NT2/D1 (cell line): Measurements from ENCODE around the gene TEDC1.
A peak's percentile ranks its signal among the peaks of the same experiment; 100 is the strongest.

Experiments
- DNase-seq: peaks from one replicate; pipeline ENCODE4 v3.0.0-alpha.2; 2011; ENCODE audit warnings: low read depth, low spot score
- H3K27me3 ChIP-seq: 2 replicates; pipeline ENCODE4 v1.6.0; 2011; ENCODE audit warnings: mild to moderate bottlenecking; ENCODE audit not compliant: insufficient read length, insufficient read depth
- H3K36me3 ChIP-seq: 2 replicates; pipeline ENCODE4 v1.6.1; 2011; ENCODE audit warnings: mild to moderate bottlenecking, low read length, mixed read lengths; ENCODE audit not compliant: insufficient read depth, insufficient read length
- H3K4me1 ChIP-seq: 2 replicates; pipeline ENCODE4 v1.5.1; 2011; ENCODE audit not compliant: insufficient read depth, insufficient read length
- H3K4me3 ChIP-seq: 2 replicates; pipeline ENCODE4 v1.5.1; 2011; ENCODE audit warnings: low read depth; ENCODE audit not compliant: insufficient read length
- H3K9ac ChIP-seq: 2 replicates; pipeline ENCODE4 v1.6.0; 2011; ENCODE audit warnings: low read depth; ENCODE audit not compliant: insufficient read length
- H3K9me3 ChIP-seq: 2 replicates; pipeline ENCODE4 v1.5.1; 2011; ENCODE audit warnings: mild to moderate bottlenecking, low read length; ENCODE audit not compliant: insufficient read depth
- SUZ12 ChIP-seq: IDR thresholded peaks from 2 replicates; pipeline ENCODE4 v1.6.1; 2011; ENCODE audit not compliant: insufficient read length, insufficient read depth; ENCODE audit errors: extremely low read depth
- YY1 ChIP-seq: IDR thresholded peaks from 2 replicates; pipeline ENCODE4 v1.6.1; 2011; ENCODE audit not compliant: insufficient read length, insufficient read depth
- ZNF274 ChIP-seq: IDR thresholded peaks from 2 replicates; pipeline ENCODE4 v1.6.1; 2011; ENCODE audit warnings: mild to moderate bottlenecking, low read depth, low read length

The TEDC1 gene

DNA sequence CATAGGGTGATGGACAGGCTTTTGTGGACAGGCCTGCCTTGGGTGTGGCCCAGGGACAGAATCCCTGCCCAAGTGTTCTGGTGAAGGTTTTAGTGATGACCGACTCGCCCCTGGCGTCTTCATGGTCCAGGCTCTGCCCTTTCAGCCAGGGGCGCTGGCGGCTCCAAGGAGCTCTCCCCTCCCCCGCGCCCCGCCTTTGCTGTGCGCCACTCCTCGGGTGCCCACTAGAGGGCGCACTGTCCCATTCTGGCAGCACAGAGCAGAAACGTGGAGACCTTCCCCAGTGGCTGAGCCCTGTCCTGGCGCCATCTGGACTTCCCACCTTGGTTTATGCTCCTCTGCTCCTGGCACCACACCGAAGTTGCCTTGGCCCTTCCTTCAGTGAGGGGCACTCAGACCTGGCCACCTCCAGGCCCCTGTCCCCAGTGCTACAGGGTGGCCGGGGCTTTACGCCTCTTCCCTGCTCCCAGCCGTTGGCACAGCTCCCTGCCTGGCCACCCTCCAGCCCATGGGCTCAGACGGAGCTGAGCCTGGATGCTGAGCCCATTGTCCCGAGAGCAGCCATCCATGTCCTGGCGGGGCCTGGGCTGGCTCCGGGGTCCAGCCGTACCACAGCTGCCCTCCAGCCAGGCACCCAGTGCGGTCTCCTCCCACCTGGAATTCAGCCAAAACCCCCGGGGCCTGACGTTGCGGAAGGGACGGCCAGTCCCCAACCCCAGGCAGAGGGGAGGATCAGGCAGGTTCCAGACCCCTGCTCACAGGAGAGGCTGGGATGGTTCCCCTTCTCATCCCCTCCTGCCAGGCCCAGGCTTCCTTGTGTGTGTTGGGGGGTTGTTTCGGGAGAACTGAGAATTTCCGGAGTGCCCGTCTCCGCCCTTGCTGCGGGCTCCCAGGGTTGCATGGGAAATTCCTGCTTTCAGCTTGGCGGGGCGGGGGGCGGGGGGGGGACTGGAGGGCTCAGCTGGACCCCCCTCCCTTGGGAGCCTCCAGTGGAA is 9.9 kb upstream of the TEDC1 start:
- Histone ChIP-seq H3K9ac (peak overlapping the region; percentile 80), H3K4me1 (peaks cover 40% of the 10 kb centered on the region), H3K27me3 (peaks cover 15% of the 10 kb centered on the region), H3K4me3 (peak overlapping the region; percentile 40), H3K9me3 (no peaks in the 10 kb centered on the region), H3K36me3 (peaks cover 6% of the 10 kb centered on the region)
- TF ChIP-seq ZNF274: no peak
- TF ChIP-seq SUZ12: no peak
- TF ChIP-seq YY1: no peak
- DNase-seq: peak; percentile 77

DNA sequence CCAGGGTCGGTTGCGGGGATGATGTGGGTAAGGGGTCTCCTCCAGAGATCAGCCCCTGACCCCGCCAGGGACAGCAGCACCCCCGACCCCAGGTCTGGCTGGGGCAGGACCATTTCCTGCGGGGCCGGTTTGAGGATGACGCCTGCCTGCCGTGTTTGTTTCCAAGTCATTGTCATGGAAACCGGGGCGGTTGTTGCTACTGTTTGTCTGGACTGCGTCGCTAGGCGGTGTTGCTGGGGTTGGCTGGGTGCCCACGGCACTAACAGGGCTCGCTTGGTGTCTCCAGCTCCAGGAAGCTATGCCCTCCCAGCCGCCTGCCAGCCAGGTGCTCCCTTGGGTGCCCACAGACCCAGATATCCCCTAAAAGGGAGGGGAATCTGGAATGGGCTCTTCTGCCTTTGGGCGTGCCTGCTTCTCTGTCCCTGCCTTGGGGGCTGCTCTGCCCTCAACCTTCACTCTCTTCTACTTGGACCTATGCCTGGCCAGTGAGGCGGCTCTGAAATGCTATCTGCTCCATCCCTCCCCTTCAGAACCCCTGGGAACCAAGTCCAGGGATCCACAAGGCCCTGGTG is 9.1 kb upstream of the TEDC1 start:
- Histone ChIP-seq H3K4me1 (peaks cover 31% of the 10 kb centered on the region), H3K27me3 (peaks cover 20% of the 10 kb centered on the region), H3K36me3 (peaks cover 6% of the 10 kb centered on the region), H3K4me3 (peak overlapping the region; percentile 18), H3K9me3 (no peaks in the 10 kb centered on the region), H3K9ac (peak overlapping the region; percentile 56)
- peak; percentile 78 for DNase-seq
- TF ChIP-seq SUZ12 (no peak), ZNF274 (no peak), YY1 (no peak)

DNA sequence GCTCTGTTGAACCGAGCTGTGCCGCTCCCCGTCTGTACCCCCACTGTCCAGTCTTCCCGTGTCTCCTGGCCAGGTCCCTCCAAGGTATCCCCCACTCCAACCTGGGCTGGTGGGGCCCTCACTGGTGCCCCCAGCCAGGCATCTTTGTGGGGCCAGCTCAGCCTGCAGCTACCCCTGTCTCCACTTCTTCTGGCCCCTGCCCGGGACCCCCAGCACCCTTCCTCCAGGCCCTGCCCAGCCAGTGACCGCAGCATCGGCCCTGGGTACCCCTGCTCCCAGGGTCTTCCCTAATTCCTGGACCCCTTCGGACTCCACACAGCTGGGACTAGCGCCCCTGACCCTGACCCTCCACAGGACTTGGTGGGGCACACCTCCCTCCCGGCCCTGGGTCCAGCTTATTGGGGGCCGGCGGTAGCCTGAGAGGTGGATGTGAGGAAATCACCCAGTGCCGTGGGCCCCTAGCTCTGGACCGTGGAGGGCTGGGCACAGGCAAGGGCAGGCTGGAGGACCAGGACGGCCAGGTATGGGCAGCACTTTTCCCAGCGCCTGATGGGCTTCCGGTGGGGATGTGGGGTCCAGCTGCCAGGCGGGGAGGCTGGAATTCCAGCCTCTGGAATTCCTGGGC is 8.4 kb upstream of the TEDC1 start:
- Histone ChIP-seq H3K36me3 (peaks cover 6% of the 10 kb centered on the region), H3K9me3 (no peaks in the 10 kb centered on the region), H3K4me1 (peaks cover 28% of the 10 kb centered on the region), H3K4me3 (no peak overlapping the region), H3K9ac (peak overlapping the region; percentile 56), H3K27me3 (peaks cover 20% of the 10 kb centered on the region)
- TF ChIP-seq SUZ12: no peak
- TF ChIP-seq ZNF274: no peak
- TF ChIP-seq YY1: no peak
- no peak for DNase-seq

DNA sequence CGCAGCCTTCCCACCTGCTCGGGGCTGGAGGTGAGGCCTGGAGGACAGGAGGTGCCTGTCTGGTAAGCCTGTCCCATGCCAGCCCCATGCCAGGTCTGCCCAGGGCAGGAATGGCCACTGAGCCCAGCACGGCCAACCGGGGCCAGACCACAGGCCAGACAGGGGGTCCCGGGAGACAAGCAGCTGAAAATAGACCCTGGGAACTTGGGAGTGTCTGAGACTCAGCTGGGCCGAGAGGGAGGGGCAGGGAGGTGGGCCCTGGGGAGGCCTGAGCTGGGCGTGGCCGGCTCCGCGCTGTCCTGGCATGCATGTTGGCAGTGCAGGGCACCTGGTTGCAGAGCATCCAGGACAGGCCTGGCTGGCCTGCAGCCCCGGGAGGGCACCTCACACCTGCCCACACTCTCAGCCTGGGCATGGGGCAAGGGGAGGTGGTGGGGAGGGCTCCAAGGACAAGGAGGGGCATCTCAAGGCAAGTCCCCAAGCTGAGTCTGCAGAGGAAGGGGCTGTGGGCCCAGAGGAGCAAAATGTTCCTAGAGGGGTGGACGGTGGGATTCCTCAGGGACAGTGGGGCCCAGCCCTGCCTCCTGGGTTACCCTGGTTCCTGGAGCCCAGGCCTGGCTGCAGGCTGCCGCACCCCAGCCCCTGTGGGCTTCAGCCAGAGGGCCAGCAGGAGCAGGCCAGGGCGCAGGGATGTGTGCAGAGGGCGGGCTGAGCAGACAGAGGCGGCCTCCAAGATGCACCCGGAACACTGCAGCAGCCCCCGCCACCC is 7.6 kb upstream of the TEDC1 start:
- Histone ChIP-seq H3K27me3 (peaks cover 20% of the 10 kb centered on the region), H3K4me3 (no peak overlapping the region), H3K9ac (no peak overlapping the region), H3K9me3 (no peaks in the 10 kb centered on the region), H3K36me3 (peaks cover 8% of the 10 kb centered on the region), H3K4me1 (peaks cover 35% of the 10 kb centered on the region)
- no peak for TF ChIP-seq YY1
- no peak for TF ChIP-seq ZNF274
- no peak for TF ChIP-seq SUZ12
- DNase-seq: no peak

DNA sequence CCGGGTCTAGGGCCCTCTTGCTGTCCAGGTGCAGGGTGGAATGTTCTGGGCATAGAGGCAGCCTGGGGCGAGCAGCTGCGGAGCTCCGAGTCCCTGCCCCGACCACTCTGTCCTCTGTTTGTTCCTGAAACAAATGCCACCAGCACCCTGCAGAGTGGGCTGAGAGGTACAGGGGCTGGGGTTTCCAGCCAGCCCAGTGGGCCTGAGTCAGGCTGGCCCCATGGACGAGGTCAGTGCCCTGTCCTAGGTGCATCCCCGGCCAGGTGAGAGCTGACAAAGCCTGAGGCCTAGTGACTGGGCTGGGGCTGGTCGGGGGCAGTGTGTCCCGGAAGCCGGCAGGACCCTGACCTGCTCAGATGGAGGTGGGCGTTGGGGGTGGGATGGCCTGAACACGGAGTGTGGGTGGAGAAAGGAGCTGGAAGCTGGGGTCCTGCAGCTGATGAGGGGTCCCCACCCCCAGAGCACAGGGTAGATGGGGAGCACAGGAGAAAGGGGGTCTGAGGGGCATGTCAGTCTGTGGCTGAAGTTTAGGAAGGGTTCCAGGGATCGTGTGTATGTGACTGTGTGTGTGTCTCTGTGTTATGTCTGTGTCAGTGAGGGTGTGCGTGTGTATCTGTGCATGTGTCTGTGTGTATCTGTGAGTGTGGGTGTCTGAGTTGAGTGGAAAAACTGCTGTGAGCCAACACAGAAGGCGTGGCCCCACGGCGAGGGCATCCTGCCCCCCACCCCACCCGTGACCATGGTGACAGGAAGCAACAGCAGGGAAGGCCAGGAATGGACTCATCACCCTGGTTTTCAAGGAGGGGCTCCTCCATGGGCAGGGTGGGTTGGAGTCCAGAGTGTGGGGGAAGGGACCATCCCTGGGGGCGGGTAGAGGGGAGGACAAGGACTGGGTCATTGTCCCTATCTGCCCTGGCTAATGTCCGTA is 6.7 kb upstream of the TEDC1 start:
- Histone ChIP-seq H3K36me3 (peaks cover 11% of the 10 kb centered on the region), H3K9ac (no peak overlapping the region), H3K9me3 (no peaks in the 10 kb centered on the region), H3K27me3 (peaks cover 20% of the 10 kb centered on the region), H3K4me3 (no peak overlapping the region), H3K4me1 (peaks cover 40% of the 10 kb centered on the region)
- no peak for DNase-seq
- TF ChIP-seq SUZ12 (no peak), YY1 (no peak), ZNF274 (no peak)

DNA sequence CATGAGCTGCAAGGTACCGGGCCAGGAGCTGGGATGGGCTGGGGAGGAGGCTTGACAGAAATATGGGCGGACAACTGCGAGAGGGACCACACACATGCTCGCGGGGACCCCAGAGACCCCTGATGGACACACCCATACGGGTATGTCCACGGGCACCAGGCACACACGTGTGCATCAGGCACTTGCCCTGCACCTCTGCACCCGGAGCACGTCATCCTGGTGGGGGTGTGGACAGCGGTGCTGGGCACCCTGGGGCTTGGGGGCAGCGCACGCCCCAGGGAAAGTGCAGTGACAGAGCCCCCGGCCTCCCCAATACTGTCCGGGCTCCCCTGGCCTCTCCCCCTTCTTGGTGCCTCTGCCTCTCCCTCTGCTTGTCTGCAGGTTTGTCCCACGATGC is 6.1 kb upstream of the TEDC1 start:
- H3K36me3 ChIP-seq: peaks cover 6% of the 10 kb centered on the region
- no peak overlapping the region for H3K4me3 ChIP-seq
- peaks cover 41% of the 10 kb centered on the region for H3K4me1 ChIP-seq
- no peak for DNase-seq
- H3K9me3 ChIP-seq: no peaks in the 10 kb centered on the region
- no peak for TF ChIP-seq SUZ12
- no peak for TF ChIP-seq ZNF274
- TF ChIP-seq YY1: no peak
- H3K9ac ChIP-seq: no peak overlapping the region
- H3K27me3 ChIP-seq: peaks cover 20% of the 10 kb centered on the region
